Spleen (tissue), 11 donors: ENCODE measurements around the gene KCNF1. TPM values are rescaled to one million over a fixed set of nuclear protein-coding genes. Genes with fewer than 3 reads are reported as not detected.

Experiments
- DNase-seq: peaks from one replicate; pipeline ENCODE4 v3.0.0-alpha.2; 2020
- H3K27ac ChIP-seq, 8 donors: fragments of 200-600 bp; sonication (generic) in 7 of 8; 1 replicate in 4 of 8; 2 replicates in 4 of 8; pipeline versions ENCODE4 v1.5.0 to v1.8.0; 2016 to 2021; ENCODE audit warnings: inconsistent platforms in 4 of 8, mild to moderate bottlenecking in 4 of 8, moderate library complexity in 1 of 8
- H3K27me3 ChIP-seq, 7 donors: fragments of 200-600 bp; sonication (generic) in 6 of 7; replicated peaks in 1 of 7; 1 replicate in 4 of 7; 2 replicates in 3 of 7; pipeline versions ENCODE4 v1.5.0 to v1.8.0; 2016 to 2021; ENCODE audit warnings: inconsistent platforms in 3 of 7, mild to moderate bottlenecking in 1 of 7
- H3K36me3 ChIP-seq, 6 donors: fragments of 200-600 bp; sonication (generic) in 5 of 6; 1 replicate in 4 of 6; 2 replicates in 2 of 6; pipeline versions ENCODE4 v1.5.0 to v1.8.0; 2016 to 2021; ENCODE audit warnings: inconsistent platforms in 2 of 6
- H3K4me1 ChIP-seq, 6 donors: fragments of 200-600 bp; sonication (generic) in 5 of 6; 1 replicate in 3 of 6; 2 replicates in 3 of 6; pipeline versions ENCODE4 v1.5.0 to v1.8.0; 2016 to 2021; ENCODE audit warnings: inconsistent platforms in 3 of 6
- H3K4me3 ChIP-seq, 8 donors: fragments of 200-600 bp; sonication (generic) in 7 of 8; 1 replicate in 4 of 8; 2 replicates in 4 of 8; pipeline versions ENCODE4 v1.5.0 to v1.8.0; 2016 to 2021; ENCODE audit warnings: inconsistent platforms in 4 of 8, mild to moderate bottlenecking in 4 of 8, moderate library complexity in 2 of 8
- H3K9me3 ChIP-seq, 8 donors: fragments of 200-600 bp; sonication (generic) in 7 of 8; 1 replicate in 4 of 8; 2 replicates in 4 of 8; pipeline versions ENCODE4 v1.5.0 to v1.8.0; 2016 to 2021; ENCODE audit warnings: inconsistent platforms in 4 of 8
- POLR2A ChIP-seq, 3 donors: fragments of 450-650 bp; IDR thresholded peaks; one replicate each; pipeline ENCODE4 v1.5.1; 2017; ENCODE audit warnings: antibody characterized with exemption in 3 of 3, mild to moderate bottlenecking in 1 of 3
- POLR2AphosphoS5 ChIP-seq, 3 donors: sonication (generic); formaldehyde crosslinking; IDR thresholded peaks; one replicate each; pipeline ENCODE4 v1.5.1; 2017; ENCODE audit warnings: antibody characterized with exemption in 3 of 3
- WGBS, 5 donors: extraction: QIAGEN DNeasy Blood & Tissue Kit in 3 of 5; methylation state at CpG; one replicate each; pipeline versions ENCODE4 v1.1.5 to v1.1.7; 2013 to 2018; 5-methylcytosine and 5-hydroxymethylcytosine counted together
- intact Hi-C: fragments of 100-400 bp; cut with DNase I; formaldehyde crosslinking; loops from one replicate; pipeline ENCODE4 v1.15.0; 2023; ENCODE audit warnings: low total_unique reads
- polyA plus RNA-seq, 3 donors: library from polyadenylated mRNA; stranded (reverse); fragments of 200-250 nt; gene quantifications; one replicate each; pipeline ENCODE4 v1.2.1, GENCODE V29; 2013
- total RNA-seq, 7 donors: library from RNA; depleted of rRNA in 3 of 7; stranded (reverse); fragments of >200 nt in 3 of 7; fragmentation: NEBNext Ultra II Directional in 4 of 7; extraction: Animal tissue kit (Norgen Biotek cat#: 25700) in 4 of 7; gene quantifications; one replicate each; pipeline versions ENCODE4 v1.1.0 to v1.2.1, GENCODE V29; 2016 to 2021
- TF ChIP-seq, protein P1 (sequence below), 11 experiments: fragments of 200-600 bp in 7 of 11; fragments of 450-650 bp in 4 of 11; sonication (generic) in 4 of 11; IDR thresholded peaks in 8 of 11; conservative IDR thresholded peaks in 3 of 11; 1 replicate in 7 of 11; 2 replicates in 4 of 11; pipeline versions ENCODE4 v1.4.0 to v1.8.0; 2016 to 2021; ENCODE audit warnings: antibody characterized with exemption in 11 of 11, inconsistent platforms in 4 of 11, mild to moderate bottlenecking in 1 of 11
- donor health status: healthy with polysubstance abuse.
- donor health status: DM: no; HTN: no; CAD: no; lungs with moderate emphysema.
- donor health status: DM: no; HTN: no; CAD: no.
- donor health status: Bipolar disorder and iron deficiency.
- donor health status: healthy.
- donor health status: DM: no; HTN: no; CAD: no.
- donor health status: DM: yes; HTN: yes; CAD: no.

Gene KCNF1
- total and polyA plus RNA-seq, 10 donors, result 0.16 to 1.2 (median 0.57) TPM; not detected in 3

DNA sequence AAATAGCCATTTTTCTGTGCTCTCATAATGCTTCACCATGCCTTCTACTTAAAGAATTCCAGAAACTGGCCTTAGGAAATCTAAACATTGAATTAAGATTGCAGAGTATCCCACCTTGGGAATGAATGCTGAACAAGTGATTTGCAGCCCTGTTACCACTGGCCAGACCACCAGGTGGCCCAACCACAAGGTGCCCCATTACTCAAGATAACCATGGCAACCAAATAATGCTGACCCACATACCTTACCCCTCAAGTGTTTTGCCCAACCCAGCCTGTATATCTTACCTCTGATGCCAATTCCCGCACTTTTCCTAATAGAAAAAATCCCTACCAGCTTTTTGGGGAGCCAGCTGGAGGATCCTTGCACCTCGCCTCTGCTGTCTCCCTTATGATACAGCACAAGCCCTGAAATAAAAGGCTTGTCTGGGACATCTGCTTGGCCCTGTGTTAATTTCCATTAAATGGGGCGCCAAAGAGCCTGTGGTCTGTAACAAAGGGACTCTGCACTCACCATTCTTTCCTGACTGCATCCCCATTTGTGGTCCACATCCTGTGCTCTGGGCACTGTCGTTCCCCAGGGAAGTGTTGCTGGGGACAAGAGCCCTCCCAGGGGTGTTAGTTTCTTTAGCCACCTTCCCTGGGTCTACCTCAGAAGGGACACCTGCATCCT lies 17.3 kb upstream of the KCNF1 start:
- H3K27ac ChIP-seq, result no peak overlapping the region
- peaks cover 0 to 49% (median 0%) of the 10 kb centered on the region in 7 donors for H3K27me3 ChIP-seq
- H3K9me3 ChIP-seq, result no peaks in the 10 kb centered on the region
- no peak overlapping the region for H3K4me3 ChIP-seq
- WGBS, 5 donors, result 52 to 81% (median 66%) methylated on average over 4 of the region's 4 CpGs
- TF ChIP-seq, protein P1, sequence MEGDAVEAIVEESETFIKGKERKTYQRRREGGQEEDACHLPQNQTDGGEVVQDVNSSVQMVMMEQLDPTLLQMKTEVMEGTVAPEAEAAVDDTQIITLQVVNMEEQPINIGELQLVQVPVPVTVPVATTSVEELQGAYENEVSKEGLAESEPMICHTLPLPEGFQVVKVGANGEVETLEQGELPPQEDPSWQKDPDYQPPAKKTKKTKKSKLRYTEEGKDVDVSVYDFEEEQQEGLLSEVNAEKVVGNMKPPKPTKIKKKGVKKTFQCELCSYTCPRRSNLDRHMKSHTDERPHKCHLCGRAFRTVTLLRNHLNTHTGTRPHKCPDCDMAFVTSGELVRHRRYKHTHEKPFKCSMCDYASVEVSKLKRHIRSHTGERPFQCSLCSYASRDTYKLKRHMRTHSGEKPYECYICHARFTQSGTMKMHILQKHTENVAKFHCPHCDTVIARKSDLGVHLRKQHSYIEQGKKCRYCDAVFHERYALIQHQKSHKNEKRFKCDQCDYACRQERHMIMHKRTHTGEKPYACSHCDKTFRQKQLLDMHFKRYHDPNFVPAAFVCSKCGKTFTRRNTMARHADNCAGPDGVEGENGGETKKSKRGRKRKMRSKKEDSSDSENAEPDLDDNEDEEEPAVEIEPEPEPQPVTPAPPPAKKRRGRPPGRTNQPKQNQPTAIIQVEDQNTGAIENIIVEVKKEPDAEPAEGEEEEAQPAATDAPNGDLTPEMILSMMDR (IDR thresholded peaks at IDR 0.05 in 8 of 11, conservative IDR thresholded peaks at IDR 0.05 in 3 of 11), result no peak
- TF ChIP-seq POLR2A (IDR thresholded peaks at IDR 0.05), result no peak
- intact Hi-C loops, result no loop called here
- no peaks in the 10 kb centered on the region for H3K4me1 ChIP-seq
- DNase-seq, result no peak
- H3K36me3 ChIP-seq, result no peaks in the 10 kb centered on the region

DNA sequence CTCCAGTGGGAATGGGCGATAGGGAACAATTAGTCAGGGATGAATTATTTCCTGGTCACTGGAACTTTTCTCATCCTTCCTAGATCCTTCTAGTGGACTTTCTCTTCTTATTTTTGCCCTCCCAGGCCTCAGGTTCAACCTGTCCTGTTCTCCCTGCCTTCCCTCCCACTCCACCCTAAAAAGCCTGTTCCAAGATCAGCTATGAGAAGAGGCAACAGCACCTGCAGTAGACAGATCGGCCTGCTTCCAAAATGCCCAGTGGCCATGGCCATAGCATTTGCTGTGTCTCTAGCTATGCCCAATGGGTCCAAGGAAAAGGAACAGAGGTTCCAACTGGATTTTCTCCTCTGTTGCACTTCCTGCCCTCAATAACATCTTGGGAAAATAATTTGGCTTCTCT lies 16.5 kb upstream of the KCNF1 start:
- 85 to 95% (median 91%) methylated on average over 2 of the region's 2 CpGs for WGBS, 5 donors

DNA sequence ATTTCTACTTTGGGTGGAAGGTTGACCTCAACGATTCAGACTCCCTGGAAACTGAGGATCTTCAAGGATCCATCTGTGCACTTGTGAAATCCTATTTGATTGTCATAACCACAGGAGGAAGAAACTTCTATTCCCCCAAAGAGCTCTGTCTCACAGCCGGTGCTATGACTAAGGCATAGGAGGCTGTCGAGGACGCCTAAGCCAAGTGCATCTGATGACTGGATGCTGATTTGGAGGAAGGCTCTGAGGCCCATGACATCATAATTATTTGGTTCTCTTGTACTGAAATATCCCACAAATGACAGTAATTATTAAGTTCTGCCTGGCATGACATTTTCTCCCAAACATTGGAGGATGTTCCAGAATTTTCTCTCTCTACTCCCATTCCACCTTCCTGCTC lies 13.8 kb upstream of the KCNF1 start:
- TF ChIP-seq POLR2AphosphoS5 (IDR thresholded peaks at IDR 0.05), result no peak
- TF ChIP-seq, protein P1 (IDR thresholded peaks at IDR 0.05 in 8 of 11, conservative IDR thresholded peaks at IDR 0.05 in 3 of 11), result no peak
- TF ChIP-seq POLR2A (IDR thresholded peaks at IDR 0.05), result no peak
- 81 to 97% (median 91%) methylated on average over 4 of the region's 4 CpGs for WGBS, 5 donors
- intact Hi-C loops, result no loop called here
- DNase-seq, result no peak
- H3K36me3 ChIP-seq, result no peaks in the 10 kb centered on the region
- no peaks in the 10 kb centered on the region for H3K9me3 ChIP-seq
- H3K4me1 ChIP-seq, result no peaks in the 10 kb centered on the region
- H3K27ac ChIP-seq, result no peak overlapping the region
- no peak overlapping the region for H3K4me3 ChIP-seq
- peaks cover 0 to 24% (median 0%) of the 10 kb centered on the region in 7 donors for H3K27me3 ChIP-seq

More for the DNA sequence above, 16.5 kb upstream of the KCNF1 start:
- TF ChIP-seq, protein P1 (IDR thresholded peaks at IDR 0.05 in 8 of 11, conservative IDR thresholded peaks at IDR 0.05 in 3 of 11), result no peak
- TF ChIP-seq POLR2AphosphoS5 (IDR thresholded peaks at IDR 0.05) (no peak), POLR2A (IDR thresholded peaks at IDR 0.05) (no peak)
- no peak overlapping the region for H3K4me3 ChIP-seq
- DNase-seq, result no peak
- peaks cover 0 to 42% (median 0%) of the 10 kb centered on the region in 7 donors for H3K27me3 ChIP-seq
- no peaks in the 10 kb centered on the region for H3K4me1 ChIP-seq
- no peaks in the 10 kb centered on the region for H3K9me3 ChIP-seq
- H3K36me3 ChIP-seq, result no peaks in the 10 kb centered on the region
- intact Hi-C loops, result no loop called here
- no peak overlapping the region for H3K27ac ChIP-seq

DNA sequence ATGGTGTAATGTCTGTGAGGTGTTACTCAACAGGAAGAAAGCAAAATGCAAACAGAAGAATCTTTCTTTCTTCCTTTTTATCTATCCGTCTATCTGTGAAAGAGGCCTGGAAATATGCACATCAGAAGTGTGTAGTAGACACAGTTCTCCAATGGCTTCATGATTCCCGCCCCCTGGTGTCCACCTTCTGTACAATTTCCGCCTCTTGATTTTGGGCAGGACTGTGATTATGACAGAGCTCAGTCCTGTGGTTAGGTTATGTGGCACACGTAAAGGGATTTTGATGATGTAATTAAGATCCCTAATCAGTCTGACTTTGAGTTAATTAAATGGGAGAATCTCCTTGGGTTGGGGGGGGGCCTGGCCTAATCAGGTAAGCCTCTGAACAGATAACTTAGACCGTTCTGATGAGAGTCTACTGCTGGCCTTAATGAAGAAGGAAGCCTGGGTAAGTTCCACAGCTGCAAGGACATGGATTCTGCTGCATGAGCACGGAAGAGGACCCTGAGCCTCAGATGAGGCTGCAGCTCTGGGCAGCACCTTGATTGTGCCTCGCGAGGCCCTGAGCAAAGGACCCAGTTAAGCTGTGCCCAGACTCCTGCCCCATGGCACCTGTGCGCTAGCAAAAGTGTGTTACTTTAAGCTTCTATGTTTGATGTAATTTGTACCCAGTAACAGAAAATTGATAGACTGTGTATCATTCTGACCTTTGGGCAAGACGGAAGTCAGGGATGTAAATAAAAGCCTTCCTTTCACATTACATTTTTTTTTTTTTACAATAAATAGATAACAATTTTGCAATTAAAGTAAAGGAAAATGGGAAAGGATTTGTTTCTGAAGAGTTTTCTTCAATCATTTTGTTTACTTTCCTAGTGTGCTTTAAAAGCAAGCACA lies 11.3 kb upstream of the KCNF1 start:
- TF ChIP-seq, protein P1 (IDR thresholded peaks at IDR 0.05 in 8 of 11, conservative IDR thresholded peaks at IDR 0.05 in 3 of 11), result peak in 4 of 11 experiments; percentile 17 to 30 (median 18)
- no peak for TF ChIP-seq POLR2AphosphoS5 (IDR thresholded peaks at IDR 0.05)
- Histone ChIP-seq H3K36me3 (no peaks in the 10 kb centered on the region), H3K9me3 (peaks cover 0 to 10% (median 3%) of the 10 kb centered on the region in 8 donors), H3K27ac (no peak overlapping the region), H3K27me3 (peaks cover 0 to 7% (median 0%) of the 10 kb centered on the region in 7 donors), H3K4me1 (no peaks in the 10 kb centered on the region), H3K4me3 (no peak overlapping the region)
- intact Hi-C loops, result no loop called here
- 72 to 83% (median 82%) methylated on average over 10 of the region's 10 CpGs for WGBS, 5 donors
- DNase-seq, result no peak
